ENCODE data around the gene TGIF1. TPM values are rescaled to one million over a fixed set of nuclear protein-coding genes. Genes with fewer than 3 reads are reported as not detected.

TGIF1 gene
- polyA plus RNA-seq, 3 donors, result 32.2 to 109 (median 39.8) TPM

DNA sequence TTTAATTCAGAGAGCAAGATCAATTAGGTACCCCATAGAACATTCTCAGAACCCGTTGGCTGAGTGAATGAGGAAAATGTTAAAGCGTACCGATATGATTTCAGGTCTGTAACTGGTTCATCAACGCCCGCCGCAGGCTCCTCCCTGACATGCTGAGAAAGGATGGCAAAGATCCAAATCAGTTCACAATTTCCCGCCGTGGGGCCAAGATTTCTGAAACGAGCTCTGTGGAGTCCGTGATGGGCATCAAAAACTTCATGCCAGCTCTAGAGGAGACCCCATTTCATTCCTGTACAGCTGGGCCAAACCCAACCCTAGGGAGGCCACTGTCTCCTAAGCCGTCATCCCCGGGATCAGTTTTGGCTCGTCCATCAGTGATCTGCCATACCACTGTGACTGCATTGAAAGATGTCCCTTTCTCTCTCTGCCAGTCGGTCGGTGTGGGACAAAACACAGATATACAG, 7.3 kb downstream of the TGIF1 start:
- peaks cover 44 to 53% of the 10 kb centered on the region in 2 donors for H3K36me3 Mint-ChIP-seq

DNA sequence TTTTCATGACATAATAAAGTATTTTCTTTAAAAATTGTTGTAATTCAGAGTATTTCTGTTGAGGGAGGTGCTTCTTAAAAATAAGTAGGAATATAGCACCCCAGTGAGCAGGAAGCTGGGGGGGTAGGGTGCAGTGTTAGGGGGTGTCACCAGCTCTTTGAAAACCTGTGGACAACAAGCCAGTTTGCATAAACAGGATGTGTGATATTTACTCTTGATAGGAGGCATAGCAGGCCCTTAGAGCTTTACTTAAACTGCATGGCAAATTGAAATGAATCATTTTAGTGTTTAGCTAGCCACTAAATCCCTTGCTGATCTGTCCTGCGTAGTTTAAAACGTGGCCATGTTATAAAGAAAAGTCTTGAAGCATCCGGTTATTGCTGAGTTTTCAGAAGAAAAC, 8.4 kb downstream of the TGIF1 start:
- intact Hi-C loops (cut with micrococcal nuclease), result loop anchor here (10.0 kb wide), 4 partner anchors 174 to 804 kb away; partner anchors contain the start of genes EMILIN2 (in 1 of the 2) and SMCHD1 (in 1 of the 2)
- no peak overlapping the region for H2AFZ ChIP-seq (ENCODE audit: insufficient read depth, low read depth, low read length, poor library complexity, severe bottlenecking)
- peaks cover 8 to 14% of the 10 kb centered on the region in 2 donors for H3K4me1 ChIP-seq (ENCODE audit: control insufficient read depth in 1 of 2, insufficient read depth in 2 of 2, low read length in 2 of 2)
- no peaks in the 10 kb centered on the region for H3K9me3 ChIP-seq (replicated peaks in 1 of 2; ENCODE audit: control insufficient read depth in 1 of 2, insufficient read depth in 1 of 2, low read length in 2 of 2)
- TF ChIP-seq, protein P1, sequence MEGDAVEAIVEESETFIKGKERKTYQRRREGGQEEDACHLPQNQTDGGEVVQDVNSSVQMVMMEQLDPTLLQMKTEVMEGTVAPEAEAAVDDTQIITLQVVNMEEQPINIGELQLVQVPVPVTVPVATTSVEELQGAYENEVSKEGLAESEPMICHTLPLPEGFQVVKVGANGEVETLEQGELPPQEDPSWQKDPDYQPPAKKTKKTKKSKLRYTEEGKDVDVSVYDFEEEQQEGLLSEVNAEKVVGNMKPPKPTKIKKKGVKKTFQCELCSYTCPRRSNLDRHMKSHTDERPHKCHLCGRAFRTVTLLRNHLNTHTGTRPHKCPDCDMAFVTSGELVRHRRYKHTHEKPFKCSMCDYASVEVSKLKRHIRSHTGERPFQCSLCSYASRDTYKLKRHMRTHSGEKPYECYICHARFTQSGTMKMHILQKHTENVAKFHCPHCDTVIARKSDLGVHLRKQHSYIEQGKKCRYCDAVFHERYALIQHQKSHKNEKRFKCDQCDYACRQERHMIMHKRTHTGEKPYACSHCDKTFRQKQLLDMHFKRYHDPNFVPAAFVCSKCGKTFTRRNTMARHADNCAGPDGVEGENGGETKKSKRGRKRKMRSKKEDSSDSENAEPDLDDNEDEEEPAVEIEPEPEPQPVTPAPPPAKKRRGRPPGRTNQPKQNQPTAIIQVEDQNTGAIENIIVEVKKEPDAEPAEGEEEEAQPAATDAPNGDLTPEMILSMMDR (IDR thresholded peaks at IDR 0.05), result no peak
- Mint-ChIP-seq H3K27ac (no peak overlapping the region), H3K27me3 (ENCODE audit: low read depth in 3 of 3) (no peaks in the 10 kb centered on the region), H3K36me3 (peaks cover 45 to 53% of the 10 kb centered on the region in 2 donors), H3K4me3 (no peak overlapping the region), H3K4me1 (peaks cover 16% of the 10 kb centered on the region), H3K9me3 (peaks cover 0 to 6% (median 6%) of the 10 kb centered on the region in 7 donors)
- peaks cover 34 to 46% of the 10 kb centered on the region in 2 donors for H3K36me3 ChIP-seq (replicated peaks in 1 of 2; ENCODE audit: control insufficient read depth in 1 of 2, insufficient read depth in 2 of 2, low read length in 2 of 2)
- H3K79me2 ChIP-seq (ENCODE audit: insufficient read depth, low read length), result peaks cover 20% of the 10 kb centered on the region
- H3K27me3 ChIP-seq (ENCODE audit: control insufficient read depth in 2 of 2, insufficient read depth in 2 of 2, low read length in 2 of 2), result no peaks in the 10 kb centered on the region
- peaks cover 30% of the 10 kb centered on the region for H4K20me1 ChIP-seq (ENCODE audit: insufficient read depth, low read length)
- no peak overlapping the region for H3K27ac ChIP-seq (ENCODE audit: low read depth in 1 of 2, low read length in 2 of 2)
- H3K9ac ChIP-seq (ENCODE audit: insufficient read depth, low read length, poor library complexity, severe bottlenecking), result no peak overlapping the region
- no peak overlapping the region for H3K4me2 ChIP-seq (replicated peaks; ENCODE audit: extremely low read depth, low read length, poor library complexity, severe bottlenecking)
- no peak overlapping the region for H3K4me3 ChIP-seq (replicated peaks in 1 of 3; ENCODE audit: low read depth in 2 of 3, low read length in 3 of 3)
- WGBS (ENCODE audit: insufficient coverage), result 89% methylated on average over 3 of the region's 3 CpGs
- no peak for DNase-seq

More for the DNA sequence above, 7.3 kb downstream of the TGIF1 start:
- peaks cover 34 to 46% of the 10 kb centered on the region in 2 donors for H3K36me3 ChIP-seq (replicated peaks in 1 of 2; ENCODE audit: control insufficient read depth in 1 of 2, insufficient read depth in 2 of 2, low read length in 2 of 2)
- H2AFZ ChIP-seq (ENCODE audit: insufficient read depth, low read depth, low read length, poor library complexity, severe bottlenecking), result no peak overlapping the region
- TF ChIP-seq, protein P1 (IDR thresholded peaks at IDR 0.05), result no peak
- H3K79me2 ChIP-seq (ENCODE audit: insufficient read depth, low read length), result peaks cover 31% of the 10 kb centered on the region
- H3K27ac ChIP-seq (ENCODE audit: low read depth in 1 of 2, low read length in 2 of 2), result no peak overlapping the region
- peaks cover 27% of the 10 kb centered on the region for H3K4me1 Mint-ChIP-seq
- H3K9me3 Mint-ChIP-seq, result peaks cover 0 to 6% (median 6%) of the 10 kb centered on the region in 7 donors
- peaks cover 19 to 24% of the 10 kb centered on the region in 2 donors for H3K4me1 ChIP-seq (ENCODE audit: control insufficient read depth in 1 of 2, insufficient read depth in 2 of 2, low read length in 2 of 2)
- no peak overlapping the region for H3K4me2 ChIP-seq (replicated peaks; ENCODE audit: extremely low read depth, low read length, poor library complexity, severe bottlenecking)
- H4K20me1 ChIP-seq (ENCODE audit: insufficient read depth, low read length), result peaks cover 30% of the 10 kb centered on the region
- no peak for DNase-seq
- H3K27me3 ChIP-seq (ENCODE audit: control insufficient read depth in 2 of 2, insufficient read depth in 2 of 2, low read length in 2 of 2), result no peaks in the 10 kb centered on the region
- H3K4me3 Mint-ChIP-seq, result no peak overlapping the region
- no peak overlapping the region for H3K4me3 ChIP-seq (replicated peaks in 1 of 3; ENCODE audit: low read depth in 2 of 3, low read length in 3 of 3)
- H3K9me3 ChIP-seq (replicated peaks in 1 of 2; ENCODE audit: control insufficient read depth in 1 of 2, insufficient read depth in 1 of 2, low read length in 2 of 2), result no peaks in the 10 kb centered on the region
- intact Hi-C loops (cut with micrococcal nuclease), result loop anchor here (10.0 kb wide), 4 partner anchors 172 to 802 kb away; partner anchors contain the start of genes EMILIN2 (in 1 of the 2) and SMCHD1 (in 1 of the 2)
- WGBS (ENCODE audit: insufficient coverage), result 92% methylated on average over 15 of the region's 15 CpGs
- no peaks in the 10 kb centered on the region for H3K27me3 Mint-ChIP-seq (ENCODE audit: low read depth in 3 of 3)
- H3K9ac ChIP-seq (ENCODE audit: insufficient read depth, low read length, poor library complexity, severe bottlenecking), result no peak overlapping the region
- H3K27ac Mint-ChIP-seq, result peak overlapping the region in 1 of 7 donors; percentile 68

Data from CD14-positive monocyte (primary cell).